ENCODE data around the gene CCDC157.

- TF ChIP-seq CTCF (IDR thresholded peaks at IDR 0.05; ENCODE audit: low read depth, low read length, poor library complexity, severe bottlenecking) (no peak), EZH2phosphoT487 (IDR thresholded peaks at IDR 0.05; ENCODE audit: borderline replicate concordance, low read length) (no peak)
These were observed 32.6 kb upstream of the CCDC157 start for GRCh38 chr22:30324014-30324730.

Measured in DOHH2 (cell line).